HG03159 (cell line): ENCODE data around the gene COX6B1.
"Not testable (repeated sequence)": the region's sequence is repeated elsewhere in the genome, so short reads cannot be mapped to it uniquely, and the experiment has no call there.

Experiments used
- ATAC-seq: cut with Tn5 transposase; IDR thresholded peaks from one replicate; pipeline ENCODE4 v1.9.1; 2021; ENCODE audit warnings: mild to moderate bottlenecking, moderate library complexity; ENCODE audit not compliant: unreplicated experiment

The COX6B1 gene

DNA sequence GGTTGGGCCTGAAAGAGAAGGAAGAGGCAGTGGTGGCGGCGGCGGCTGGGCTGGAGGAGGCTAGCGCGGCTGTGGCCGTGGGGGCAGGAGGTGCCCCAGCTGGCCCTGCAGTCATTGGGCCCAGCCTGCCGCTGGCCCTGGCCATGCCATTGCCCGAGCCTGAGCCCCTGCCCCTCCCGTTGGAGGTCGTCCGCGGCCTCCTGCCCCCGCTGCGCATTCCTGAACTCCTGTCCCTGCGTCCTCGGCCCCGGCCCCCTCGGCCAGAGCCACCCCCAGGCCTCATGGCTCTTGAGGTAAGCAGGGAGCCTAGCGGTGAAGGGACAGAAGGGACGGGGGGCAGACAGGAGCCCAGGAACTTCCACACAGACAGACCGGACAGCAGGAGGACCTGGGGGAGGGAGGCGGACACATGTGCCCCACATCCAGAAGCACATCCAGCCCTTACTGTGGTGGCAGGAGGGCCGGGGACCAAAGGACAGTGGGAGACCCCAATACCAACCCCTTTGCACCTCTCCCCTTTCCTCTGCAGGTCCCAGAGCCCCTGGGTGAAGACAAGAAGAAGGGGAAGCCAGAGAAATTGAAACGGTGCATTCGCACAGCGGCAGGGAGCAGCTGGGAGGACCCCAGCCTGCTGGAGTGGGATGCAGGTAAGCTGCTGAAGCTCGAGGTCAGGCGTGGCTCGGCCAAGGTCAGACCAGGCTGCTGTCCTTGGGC is 14.2 kb upstream of the COX6B1 start:
- no peak for ATAC-seq

DNA sequence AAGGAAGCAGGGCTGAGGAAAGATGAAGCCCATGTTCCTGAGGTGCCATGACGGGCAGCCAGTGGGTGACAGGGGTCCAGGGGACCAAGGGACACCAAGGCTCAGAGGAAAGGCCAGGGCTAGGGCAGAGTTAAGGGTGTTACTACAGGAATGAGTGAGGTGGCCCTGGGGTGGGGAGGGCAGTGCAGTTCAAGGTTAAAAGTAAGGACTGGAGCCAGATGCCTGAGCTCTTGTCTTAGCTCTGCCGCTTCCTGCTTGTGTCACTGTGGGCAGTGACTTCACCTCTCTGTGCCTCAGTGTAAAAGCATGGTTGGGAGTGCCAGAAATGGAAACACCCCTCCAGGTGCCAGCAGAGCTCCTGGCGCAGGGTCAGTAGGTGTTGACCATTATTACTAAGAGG is 11.5 kb upstream of the COX6B1 start:
- no peak for ATAC-seq

DNA sequence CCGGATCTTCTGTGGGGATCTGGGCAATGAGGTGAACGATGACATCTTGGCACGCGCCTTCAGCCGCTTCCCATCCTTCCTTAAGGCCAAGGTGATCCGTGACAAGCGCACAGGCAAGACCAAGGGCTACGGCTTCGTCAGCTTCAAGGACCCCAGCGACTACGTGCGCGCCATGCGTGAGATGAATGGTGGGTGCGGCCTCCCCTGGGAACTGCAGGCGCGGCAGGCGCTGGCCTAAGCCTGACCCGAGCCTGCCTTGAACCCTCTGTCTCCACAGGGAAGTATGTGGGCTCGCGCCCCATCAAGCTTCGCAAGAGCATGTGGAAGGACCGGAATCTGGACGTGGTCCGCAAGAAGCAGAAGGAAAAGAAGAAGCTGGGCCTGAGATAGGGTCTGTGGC is 11.0 kb upstream of the COX6B1 start:
- ATAC-seq = no peak

DNA sequence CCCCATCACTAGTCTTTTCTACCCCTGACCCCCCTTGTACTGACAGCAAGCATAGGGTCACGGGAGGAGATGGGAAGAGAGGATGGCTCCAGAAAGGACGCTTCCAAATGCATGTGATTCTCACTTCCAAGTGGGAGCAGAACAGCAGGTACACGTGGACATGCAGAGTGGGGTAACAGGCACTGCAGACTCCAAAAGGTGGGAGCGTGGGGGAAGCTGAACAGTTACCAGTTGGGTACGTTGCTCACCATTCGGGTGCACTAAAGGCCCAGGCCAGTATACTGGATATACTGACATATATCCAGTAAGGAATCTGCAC is 8.8 kb upstream of the COX6B1 start:
- ATAC-seq = no peak

DNA sequence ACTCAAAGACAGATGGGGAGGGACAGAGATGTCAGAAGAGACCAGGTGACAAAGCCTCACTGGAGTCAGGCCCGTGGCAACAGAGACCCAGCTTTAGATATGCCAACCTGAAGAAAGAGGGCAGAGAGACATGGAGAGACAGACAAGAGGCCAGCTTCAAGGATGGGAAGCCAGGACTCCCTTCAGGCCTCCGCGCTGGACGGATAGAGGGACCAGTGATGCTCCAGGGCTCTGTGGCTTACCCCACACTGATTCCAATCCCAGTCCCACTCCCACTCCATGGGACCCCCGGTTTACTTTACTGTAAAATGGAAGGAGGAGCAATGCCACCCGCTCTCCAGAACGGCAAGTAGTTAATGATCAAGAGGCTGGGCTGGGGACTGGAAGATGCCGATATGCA is 8.3 kb upstream of the COX6B1 start:
- ATAC-seq = no peak

DNA sequence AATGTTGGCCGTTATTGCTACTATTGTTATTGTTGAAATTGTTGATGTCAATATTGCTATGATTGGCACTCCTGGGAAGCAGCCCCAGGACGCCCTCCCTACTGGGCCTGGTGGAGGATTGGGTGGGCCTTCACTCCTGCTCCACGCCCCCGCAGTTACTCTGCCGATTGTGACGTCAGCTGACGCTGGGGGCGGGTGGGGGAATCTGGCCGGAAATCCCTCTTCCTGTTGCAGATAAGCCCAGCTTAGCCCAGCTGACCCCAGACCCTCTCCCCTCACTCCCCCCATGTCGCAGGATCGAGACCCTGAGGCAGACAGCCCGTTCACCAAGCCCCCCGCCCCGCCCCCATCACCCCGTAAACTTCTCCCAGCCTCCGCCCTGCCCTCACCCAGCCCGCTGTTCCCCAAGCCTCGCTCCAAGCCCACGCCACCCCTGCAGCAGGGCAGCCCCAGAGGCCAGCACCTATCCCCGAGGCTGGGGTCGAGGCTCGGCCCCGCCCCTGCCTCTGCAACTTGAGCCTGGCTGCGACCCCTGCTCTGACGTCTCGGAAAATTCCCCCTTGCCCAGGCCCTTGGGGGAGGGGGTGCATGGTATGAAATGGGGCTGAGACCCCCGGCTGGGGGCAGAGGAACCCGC is 6.5 kb upstream of the COX6B1 start, which contains the start of gene ETV2:
TSS of gene ETV2 (plus strand) at position 231 of the 637 bp plus-strand sequence. CDS start 716 bp downstream, outside the sequence.
- no peak for ATAC-seq

DNA sequence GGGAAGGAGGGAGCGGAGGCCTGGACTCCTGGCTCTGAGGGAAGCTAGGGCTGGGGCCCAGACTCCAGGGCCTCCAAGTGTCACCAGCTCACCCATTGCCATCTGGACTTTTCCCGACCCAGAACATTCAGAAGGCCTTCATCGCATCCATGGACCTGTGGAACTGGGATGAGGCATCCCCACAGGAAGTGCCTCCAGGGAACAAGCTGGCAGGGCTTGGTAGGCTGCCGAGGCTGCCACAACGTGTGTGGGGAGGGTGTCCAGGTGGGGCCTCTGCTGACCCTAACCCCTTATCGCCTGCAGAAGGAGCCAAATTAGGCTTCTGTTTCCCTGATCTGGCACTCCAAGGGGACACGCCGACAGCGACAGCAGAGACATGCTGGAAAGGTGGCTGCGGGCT is 5.8 kb upstream of the COX6B1 start:
- ATAC-seq = no peak

DNA sequence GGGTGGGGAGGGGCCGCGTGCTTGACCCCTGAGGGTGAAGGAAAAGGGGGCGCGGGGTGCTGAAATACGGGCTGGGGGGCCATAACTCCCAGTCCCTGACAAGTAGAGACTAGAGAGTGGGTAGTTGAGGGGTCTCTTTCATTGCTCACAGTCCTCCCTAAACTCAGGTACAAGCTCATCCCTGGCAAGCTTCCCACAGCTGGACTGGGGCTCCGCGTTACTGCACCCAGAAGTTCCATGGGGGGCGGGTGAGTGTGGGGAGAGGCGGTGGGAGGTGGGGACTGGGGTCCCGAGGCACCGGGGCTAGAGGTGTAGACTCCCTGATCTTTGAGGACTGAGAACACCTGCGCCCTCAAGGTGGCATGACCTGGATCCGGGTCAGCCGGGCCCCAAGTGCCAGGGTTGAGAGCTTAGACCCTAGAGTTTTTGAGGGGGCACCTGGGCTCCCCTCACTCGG is 5.3 kb upstream of the COX6B1 start:
- ATAC-seq = no peak

DNA sequence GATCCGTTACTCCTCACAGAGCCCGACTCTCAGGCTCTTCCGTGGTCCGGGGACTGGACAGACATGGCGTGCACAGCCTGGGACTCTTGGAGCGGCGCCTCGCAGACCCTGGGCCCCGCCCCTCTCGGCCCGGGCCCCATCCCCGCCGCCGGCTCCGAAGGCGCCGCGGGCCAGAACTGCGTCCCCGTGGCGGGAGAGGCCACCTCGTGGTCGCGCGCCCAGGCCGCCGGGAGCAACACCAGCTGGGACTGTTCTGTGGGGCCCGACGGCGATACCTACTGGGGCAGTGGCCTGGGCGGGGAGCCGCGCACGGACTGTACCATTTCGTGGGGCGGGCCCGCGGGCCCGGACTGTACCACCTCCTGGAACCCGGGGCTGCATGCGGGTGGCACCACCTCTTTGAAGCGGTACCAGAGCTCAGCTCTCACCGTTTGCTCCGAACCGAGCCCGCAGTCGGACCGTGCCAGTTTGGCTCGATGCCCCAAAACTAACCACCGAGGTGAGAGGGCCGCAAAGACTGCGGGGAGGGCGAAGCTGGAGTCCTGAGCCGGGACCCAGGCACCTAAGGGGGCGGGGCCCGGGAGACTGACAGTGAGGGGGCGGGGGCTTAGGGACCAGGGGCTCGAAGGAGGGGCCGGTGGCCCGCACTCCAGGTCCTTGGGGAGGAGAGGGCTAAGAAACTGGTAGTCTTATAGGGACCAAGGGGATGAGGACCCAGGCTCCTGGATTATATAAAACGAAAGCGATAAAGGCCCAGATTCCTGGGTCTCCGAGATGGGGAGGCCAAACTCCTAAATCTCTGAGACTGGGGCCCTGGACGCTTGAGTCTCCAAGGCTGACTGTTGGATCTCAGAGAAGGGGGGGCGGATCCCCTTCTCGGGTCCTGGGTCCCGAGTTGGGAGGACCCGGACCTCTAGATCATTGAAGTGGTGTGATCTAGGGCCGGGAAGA is 4.6 kb upstream of the COX6B1 start:
- ATAC-seq = peak; percentile 39

DNA sequence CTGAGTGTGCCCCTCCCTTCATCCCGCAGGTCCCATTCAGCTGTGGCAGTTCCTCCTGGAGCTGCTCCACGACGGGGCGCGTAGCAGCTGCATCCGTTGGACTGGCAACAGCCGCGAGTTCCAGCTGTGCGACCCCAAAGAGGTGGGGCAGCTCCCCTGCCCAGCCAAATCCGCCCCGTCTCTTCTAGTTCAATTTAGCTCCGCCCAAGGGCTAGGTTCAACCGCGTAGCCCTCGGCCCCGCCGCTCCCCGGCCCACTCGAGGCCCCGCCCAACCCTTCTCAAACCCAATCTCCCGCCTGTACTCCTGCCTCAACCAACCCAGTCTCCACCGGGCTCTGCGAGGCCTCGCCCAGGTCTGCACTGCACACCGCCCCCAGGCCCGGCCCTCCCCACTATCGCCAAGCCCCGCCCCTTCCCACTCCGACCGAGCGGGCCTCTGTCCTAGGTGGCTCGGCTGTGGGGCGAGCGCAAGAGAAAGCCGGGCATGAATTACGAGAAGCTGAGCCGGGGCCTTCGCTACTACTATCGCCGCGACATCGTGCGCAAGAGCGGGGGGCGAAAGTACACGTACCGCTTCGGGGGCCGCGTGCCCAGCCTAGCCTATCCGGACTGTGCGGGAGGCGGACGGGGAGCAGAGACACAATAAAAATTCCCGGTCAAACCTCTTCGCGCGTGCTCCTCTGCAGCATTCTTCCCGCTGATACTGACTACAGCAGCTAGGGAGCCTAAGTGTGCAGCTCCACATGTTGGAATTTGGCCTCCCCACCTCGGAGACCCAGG is 3.7 kb upstream of the COX6B1 start:
- ATAC-seq = peak; percentile 57

DNA sequence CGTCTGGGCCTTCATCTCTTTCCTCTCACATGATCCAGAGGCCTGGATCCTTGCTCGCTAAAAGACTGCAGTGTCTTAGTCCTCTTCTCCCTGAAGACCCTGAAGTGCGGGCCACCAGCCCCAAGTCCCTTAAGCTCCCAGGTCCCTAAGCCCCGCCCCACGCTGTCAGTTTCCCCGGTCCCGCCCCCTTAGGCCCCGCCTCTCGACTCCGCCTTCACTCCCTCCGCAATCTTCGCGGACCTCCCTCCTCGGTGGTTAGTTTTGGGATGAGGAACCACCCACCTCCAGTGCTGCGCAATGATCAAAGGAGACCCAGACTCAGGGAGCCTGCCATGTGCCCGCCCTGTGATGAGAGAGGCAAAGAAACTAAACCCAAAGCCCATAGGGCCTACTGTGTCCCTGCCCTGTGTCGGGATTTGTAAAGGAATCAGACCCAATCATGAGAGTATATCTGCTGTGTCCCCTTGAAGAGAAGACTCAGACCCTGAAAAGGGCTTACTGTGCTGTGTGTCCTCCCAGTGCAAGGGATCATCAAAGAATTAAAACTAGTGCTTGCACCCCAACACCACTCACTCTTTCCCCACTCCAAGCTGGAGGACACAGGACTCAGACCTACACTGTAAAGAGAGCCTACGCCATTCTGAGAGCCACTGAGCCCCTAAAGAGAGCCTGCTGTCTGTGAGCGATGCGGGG is 3.0 kb upstream of the COX6B1 start:
- no peak for ATAC-seq

DNA sequence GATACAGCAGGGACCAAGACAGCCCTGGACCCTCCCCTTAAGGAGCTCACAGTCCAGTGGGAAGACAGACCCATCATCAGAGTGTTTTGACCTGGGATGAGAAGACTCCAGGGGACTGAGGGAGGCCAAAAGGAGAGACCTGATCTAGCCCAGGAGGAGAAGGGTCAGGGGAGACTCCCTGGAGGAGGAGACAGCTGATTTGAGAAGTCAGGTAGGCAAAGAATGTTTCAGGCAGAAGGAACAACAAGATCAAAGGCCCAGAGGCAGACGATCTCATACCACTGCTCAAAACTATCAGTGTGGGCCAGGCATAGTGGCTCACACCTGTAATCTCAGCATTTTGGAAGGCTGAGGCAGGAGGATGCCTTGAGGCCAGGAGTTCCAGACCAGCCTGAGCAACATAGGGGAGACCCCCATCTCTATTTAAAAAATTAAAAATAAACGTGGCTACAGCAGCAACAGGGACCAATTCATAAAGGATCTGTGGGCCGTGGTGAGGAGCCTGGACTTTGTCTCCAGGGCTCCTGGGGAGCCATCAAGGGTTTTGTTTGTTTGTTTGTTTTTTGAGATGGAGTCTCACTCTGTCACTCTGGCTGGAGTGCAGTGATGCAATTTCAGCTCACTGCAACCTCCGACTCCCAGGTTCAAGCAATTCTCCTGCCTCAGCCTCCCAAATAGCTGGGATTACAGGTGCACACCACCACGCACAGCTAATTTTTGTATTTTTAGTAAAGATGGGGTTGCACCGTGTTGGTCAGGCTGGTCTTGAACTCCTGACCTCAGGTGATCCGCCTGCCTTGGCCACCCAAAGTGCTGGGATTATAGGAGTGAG is 2.2 kb upstream of the COX6B1 start:
- no peak for ATAC-seq

DNA sequence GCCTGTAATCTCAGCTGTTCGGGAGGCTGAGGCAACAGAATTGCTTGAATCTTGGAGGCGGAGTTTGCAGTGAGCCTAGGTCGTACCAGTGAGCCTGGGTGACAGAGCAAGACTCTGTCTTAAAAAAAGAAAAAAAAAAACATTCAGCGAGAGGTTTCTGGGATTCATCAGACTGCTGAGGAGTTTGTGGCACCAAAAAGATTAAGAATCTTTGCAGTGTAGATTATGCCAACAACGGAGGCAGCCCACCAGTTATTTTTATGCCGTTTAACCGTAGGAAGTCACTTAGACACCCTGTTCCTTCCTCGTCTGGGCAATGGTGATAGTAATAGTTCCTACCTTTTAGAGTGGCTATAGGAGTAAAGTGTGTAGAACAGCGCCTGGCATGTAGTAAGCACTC is 2.5 kb downstream of the COX6B1 start:
- no peak for ATAC-seq

DNA sequence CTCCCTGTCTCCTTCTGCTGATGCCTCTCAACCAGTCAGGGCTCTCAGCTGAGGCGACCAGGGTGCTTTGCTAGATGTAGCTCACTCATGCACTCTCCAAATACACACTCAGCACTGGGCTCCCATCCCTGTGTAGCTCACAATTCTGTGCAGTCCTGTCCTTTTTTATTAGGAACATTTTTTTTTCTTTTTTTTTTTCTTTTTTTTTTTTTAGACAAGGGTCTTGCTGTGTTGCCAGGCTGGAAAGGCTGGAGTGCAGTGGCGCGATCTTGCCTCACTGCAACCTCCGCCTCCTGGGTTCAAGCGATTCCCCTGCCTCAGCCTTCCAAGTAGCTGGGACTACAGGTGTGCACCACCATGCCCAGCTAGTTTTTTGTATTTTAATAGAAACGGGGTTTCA is 6.7 kb downstream of the COX6B1 start:
- ATAC-seq = not testable (repeated sequence)

DNA sequence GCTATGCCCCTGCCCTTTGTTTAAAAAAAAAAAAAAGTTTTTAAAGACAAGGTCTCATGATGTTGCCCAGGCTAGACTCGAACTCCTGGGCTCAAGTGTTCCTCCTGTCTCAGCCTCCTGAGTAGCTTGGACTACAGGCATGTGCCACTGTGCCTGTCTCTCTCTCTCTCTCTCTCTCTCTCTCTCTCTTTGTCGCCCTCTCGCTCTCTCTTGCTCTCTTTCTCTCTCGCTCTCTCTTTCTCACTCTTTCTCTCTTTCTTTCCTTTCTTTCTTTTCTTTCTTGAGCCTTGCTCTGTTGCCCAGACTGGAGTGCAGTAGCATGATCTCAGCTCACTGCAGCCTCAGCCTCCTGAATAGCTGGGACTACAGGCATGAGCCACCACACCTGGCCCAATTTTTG is 7.5 kb downstream of the COX6B1 start:
- no peak for ATAC-seq

DNA sequence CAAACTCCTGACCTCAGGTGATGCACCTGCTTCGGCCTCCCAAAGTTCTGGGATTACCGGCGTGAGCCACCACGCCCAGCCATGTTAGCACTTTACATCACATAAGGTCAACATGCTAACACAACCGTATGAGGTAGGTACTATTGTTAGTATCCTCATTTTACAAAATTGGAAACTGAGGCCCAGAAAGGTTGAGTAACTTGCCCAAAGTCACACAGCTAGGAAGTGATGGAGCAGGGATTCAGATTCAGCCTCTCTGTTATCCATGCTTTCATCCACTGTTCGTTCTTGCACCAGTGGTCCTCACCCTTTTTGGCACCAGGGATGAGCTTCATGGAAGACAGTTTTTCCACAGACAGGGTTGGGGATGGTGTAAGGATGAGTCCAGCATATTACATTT is 8.6 kb downstream of the COX6B1 start:
- ATAC-seq = no peak

DNA sequence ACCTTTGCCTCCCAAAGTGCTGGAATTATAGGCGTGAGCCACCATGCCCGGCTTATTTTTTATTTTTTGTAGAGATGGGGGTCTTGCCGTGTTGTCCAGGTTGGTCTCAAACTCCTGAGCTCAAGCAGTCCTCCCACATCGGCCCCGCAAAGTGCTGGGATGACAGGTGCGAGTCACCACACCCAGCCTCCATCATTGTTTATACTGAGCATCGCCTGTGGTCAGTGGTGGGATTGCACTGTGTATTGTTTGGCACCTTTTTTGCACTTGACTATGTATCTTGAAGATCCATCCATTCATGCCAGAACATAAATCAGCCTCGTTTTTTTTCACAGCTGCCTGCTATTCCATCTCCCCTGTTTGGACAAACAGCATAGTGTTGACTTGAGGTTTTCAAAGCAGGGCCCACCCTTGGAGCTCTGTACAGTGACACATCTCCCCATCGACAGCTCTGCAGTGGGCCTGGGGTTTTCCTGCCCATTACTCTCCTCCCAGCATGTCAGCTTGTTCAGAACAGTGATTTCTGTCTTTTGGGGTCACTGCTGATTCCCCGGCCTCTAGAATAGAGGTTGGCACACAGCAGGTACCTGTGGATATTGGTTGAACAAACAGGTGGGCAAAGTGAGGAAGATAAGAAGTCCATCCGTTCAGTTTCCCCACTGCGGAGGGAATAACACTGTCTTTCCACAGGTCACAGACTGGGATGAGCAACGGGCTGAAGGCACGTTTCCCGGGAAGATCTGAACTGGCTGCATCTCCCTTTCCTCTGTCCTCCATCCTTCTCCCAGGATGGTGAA is 10.0 kb downstream of the COX6B1 start:
- no peak for ATAC-seq

DNA sequence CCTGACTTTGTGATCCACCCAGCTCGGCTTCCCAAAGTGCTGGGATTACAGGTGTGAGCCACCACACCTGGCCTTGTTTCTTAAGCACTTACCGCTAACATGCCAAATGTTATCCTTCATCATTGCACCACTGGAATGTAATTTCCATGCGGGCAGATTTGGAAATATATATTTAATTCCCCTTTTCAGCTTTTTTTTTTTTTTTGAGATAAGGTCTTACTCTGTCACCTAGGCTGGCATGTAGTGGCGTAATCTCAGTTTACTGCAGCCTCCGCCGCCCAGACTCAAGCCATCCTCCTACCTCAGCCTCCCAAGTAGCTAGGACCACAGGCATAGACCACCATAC is 13.8 kb downstream of the COX6B1 start:
- no peak for ATAC-seq

DNA sequence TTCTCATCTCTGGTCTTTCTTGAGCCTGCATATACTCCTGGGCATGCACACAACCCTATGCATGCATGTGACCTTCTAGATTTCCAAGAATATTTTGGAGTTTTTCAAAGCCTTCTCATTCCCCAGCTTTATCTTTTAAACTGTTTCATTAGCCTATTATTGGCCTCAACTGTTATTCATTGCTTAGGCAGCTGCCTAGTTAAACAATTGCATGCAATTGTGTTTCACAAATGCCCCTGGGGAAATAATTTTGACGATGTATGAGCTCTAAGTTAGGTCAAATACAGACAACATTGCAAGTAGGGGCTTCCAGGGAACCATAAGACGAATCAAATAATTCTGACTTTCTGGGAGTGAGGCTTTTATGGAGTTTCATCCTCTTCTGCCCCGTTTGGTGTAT is 15.9 kb downstream of the COX6B1 start:
- ATAC-seq = no peak
